GM23248 (cell line): ENCODE measurements around the gene PIP5KL1.

Source experiments
- EZH2 ChIP-seq: fragments of 200-600 bp; sonication (generic); IDR thresholded peaks from 2 replicates; pipeline ENCODE4 v1.6.1; 2018; ENCODE audit warnings: antibody characterized with exemption, mild to moderate bottlenecking; ENCODE audit not compliant: insufficient read depth, poor library complexity, severe bottlenecking
- EZH2phosphoT487 ChIP-seq: fragments of 200-600 bp; sonication (generic); IDR thresholded peaks from 2 replicates; pipeline ENCODE4 v1.6.1; 2018; ENCODE audit warnings: antibody characterized with exemption, moderate library complexity, mild to moderate bottlenecking, low read depth; ENCODE audit not compliant: insufficient read depth

- TF ChIP-seq EZH2phosphoT487 (no peak), EZH2 (no peak)
These were observed 16.2 kb upstream of the PIP5KL1 start for GRCh38 chr9:127946728-127947127.
